ENCODE measurements around the gene LRRC3B.

LRRC3B gene

GRCh38 chr3:26631390-26631738 lies 8.8 kb downstream of the LRRC3B start:
- no peak for DNase-seq

GRCh38 chr3:26634601-26635000 lies 12.0 kb downstream of the LRRC3B start:
- no peak for DNase-seq

DNA sequence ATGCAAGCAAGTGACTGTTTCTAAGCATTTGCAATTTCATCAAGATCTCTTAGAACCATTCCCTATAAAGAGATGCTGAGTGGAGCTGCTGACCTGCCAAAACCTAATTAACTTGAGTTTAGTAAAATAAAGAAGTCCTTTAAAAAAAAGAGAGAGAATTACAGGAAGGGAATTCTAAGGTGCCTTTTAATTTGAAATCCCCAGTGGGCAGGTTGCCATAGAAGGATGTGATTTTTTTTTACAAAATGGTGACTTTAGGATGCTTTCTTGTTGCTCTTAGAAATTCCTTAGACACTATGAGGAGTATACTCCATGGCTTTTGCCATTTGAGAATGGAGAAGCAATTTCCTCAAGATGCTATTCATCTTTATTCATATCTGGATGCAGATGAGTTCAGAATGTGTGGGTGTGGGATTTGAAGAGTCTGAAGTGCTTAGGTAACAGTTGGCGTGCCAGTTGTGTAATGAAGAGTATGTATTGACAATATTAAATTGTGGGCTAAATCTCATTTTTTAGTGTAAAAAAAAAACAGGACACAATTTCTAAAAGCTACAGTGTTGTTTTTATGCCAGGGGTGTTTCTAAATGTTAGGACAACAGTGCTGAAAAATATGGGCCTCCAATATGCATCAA lies 13.6 kb downstream of the LRRC3B start:
- no peak for DNase-seq

DNA sequence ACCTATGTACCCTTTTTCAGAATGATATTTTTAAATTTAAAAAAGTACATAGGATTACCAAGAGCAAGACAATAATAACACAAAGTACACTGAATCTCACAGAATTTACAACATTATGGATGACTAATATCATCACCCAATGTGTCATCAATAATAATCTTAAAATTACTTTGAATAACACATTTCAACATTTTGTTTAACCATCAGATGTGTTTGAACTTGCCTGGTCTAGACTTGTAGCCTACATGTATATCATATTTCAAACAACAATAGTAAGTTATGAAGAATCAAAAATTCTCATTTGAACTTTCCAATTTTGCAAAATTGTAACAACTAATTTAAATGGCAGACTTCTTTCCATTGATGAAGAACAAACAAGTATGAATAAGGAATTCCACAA lies 15.1 kb downstream of the LRRC3B start:
- DNase-seq: no peak

- DNase-seq: no peak
Measured at GRCh38 chr3:26638113-26638512, 15.5 kb downstream of the LRRC3B start.

- DNase-seq: no peak
Measured at GRCh38 chr3:26639339-26639738, 16.8 kb downstream of the LRRC3B start.

DNA sequence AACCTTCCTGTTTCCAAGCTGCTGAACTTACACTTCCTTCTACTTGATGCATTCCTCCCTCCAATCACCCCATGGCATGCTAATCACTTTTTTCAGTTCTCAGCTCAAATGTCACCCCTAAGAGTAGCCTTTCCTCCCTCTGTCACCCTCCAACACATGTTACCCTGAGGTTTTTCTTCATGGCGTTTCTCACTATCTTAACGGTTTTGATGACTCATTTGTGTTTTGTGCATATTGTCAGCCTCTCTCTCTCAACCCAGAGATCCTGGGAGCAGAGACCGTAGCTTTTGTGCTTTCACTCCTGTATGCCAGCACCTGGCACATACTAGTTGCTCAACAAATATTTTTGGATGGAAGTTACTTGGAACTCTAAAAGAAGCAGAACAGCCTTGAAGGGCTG lies 24.5 kb downstream of the LRRC3B start:
- no peak for DNase-seq

DNA sequence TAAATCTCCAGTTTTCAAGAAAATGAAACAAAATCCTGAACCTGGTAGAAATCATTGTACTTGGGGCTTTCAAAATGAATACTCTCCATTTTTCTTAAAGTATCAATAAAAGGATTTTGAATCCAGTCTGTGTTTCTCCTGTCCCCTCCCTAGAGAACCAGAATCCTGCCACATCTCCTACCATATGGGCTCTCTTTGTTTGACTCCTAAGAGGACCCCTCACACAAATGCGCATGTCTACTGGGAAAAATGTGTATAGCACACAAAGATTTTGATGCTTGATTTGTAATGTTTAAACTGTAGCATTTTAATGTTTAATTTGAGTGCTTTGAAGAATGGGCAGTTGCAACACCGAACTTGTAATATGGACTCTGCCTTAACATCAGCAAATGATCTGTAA lies 25.9 kb downstream of the LRRC3B start:
- no peak for DNase-seq

DNA sequence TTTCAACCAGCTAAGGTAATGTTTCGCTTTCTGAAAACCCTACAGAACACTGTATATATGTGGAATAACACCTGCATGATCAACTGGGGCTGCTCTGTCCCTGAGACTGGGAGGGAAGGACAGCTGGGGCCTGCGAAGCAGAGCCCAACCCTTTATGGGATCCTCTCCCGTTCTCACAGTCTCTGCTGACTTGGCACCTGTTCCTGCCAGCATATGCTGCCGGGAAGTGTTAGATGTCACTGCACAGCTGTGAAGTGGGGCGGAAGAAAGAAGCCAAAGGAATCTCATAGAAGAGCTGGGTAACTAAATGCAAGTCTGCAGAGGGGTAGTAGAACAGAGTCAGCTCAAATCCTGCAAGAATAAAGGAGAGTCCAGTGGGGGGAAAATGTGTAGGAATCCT lies 29.6 kb downstream of the LRRC3B start:
- DNase-seq: no peak

DNA sequence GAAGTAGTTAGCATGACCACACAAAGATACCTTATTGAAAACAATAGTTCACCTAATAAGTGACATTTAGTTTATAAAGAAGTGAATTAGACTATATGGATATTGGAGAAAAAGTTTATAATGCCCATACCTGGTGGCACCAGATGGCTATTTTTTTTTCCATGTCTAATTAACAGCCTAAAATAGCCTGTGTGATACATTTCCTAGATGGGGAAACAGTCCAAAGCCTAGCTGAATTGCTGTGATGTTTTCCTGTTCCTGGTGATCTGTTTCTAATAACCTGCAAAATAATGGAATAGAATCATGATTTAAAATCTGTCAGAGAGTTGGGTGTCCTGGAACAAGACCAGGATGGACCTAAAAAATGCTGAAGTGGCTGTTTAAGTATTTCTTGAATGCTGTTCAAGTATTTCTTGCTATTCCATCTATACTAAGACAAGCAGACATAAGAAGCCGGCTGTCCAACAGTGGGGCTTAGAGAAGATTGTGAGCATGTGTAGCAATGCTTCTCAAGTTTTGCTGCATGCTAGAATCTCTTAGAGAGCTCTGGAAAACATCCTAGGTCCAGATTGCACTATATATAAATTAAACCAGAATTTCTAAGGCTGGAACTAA lies 31.3 kb downstream of the LRRC3B start:
- DNase-seq: no peak

DNA sequence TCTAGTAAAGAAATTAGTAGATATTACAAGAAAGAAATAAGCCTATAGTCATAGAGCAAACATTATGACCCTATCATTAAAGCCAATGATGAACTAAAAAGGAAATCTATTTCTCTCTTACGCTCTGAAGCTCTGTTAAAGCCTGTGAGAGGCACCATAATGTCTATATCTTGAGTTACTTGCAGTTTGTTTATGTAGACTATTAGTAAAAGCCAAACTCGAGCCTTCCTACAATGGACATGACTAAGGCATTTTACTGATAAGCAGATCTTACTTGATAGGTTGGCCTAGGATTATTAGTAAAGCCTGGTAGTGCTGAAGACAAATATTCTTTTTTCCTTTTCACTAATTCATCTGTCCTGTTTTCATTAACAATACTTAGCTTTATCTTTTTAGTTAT lies 32.7 kb downstream of the LRRC3B start:
- no peak for DNase-seq

GRCh38 chr3:26657348-26657976 lies 34.9 kb downstream of the LRRC3B start:
- no peak for DNase-seq

DNA sequence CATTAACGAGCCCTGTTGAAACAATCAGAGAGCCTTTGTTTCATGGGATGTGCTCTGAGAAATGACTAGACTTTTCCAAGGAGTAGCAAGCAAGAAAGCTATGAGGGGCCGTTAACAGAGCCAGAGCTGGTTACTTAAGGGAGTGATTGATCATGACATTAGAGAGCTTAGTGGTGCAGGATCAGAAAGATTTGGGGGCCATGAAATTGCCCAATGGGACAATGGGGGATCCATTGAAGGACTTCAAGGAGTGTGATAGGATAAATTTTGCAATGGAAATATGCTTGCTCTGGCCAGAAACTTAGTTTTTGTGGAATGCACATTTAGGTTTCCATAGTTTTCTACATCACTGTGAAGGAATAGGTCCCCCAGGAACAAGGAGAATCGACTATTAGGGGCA lies 45.6 kb downstream of the LRRC3B start:
- DNase-seq: no peak

DNA sequence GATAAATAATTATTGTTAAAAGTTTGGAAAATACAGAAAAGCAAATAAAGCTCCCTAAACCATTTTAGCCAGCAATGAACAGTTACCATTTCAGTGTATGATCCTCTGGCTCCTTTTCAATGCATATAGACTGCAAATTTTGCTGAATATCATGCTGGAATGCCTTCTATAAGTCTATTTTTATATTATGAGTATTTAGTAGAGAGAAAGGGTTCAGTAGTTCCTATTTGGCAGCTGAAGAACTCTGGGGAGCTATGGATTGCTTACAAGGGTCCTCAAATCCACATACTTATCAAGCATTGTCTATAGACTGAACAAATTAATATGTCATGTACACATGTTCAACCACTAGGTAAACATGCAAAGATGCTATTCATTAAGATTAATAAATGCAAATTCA lies 46.1 kb downstream of the LRRC3B start:
- DNase-seq: no peak

DNA sequence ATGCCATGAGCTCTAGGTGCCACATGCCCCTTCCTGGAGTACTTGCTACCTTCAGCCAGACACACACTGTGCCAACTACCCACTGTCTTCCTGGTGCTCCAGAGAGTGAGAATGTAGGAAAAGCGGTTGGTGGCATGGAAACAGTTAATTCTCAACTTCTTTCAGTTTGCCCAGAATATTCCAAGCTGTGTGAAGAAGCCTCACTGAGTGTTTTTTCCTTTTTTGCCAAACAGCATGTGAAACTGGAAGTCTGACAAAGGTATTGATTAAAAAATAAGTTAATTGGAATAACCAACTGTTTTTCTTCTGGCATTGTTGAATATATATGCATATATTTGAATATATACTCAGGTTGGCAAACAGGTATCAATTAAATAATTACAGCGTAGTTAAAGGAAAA lies 52.8 kb downstream of the LRRC3B start:
- DNase-seq: no peak

DNA sequence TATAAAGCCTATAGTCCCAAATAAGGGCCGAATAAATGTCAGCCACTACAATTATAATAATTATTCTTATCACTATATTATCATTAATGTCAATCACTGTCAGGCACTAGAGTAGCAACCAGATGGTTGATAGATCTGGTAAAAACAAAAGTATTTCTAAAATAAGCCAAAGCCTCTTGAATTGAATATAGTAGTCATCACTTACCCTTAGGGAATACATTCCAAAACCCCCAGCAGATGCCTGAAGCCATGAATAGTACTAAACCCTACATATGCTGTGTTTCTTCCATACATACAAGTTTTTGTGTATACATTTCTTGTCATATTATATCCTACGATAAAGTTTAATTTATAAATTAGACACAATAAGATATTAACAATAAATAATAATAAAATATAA lies 59.1 kb downstream of the LRRC3B start:
- no peak for DNase-seq

DNA sequence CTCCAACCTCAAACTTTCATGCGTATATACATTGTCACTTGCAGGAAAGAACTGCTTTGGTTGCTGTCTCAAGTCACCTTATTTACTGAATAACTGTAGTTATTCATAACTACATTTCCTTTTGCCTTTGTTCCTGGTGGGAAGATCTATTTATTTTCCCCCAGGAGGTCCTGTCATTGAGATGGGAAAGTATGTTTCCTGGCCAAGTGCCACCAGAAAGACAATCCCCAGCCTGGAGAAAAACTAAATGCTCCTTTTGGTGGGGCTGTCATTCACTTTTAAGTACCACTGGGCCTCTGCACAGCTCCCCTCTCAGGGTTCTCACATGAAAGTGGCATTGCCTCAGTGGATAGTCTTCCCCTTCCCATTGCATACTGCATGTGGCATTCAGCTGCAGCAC lies 59.8 kb downstream of the LRRC3B start:
- DNase-seq: no peak

GRCh38 chr3:26683902-26684301 lies 61.3 kb downstream of the LRRC3B start:
- DNase-seq: no peak

- DNase-seq: no peak
Measured at GRCh38 chr3:26687466-26687865, 64.9 kb downstream of the LRRC3B start.

- DNase-seq: no peak
Measured at GRCh38 chr3:26699553-26699952, 77.0 kb downstream of the LRRC3B start.

DNA sequence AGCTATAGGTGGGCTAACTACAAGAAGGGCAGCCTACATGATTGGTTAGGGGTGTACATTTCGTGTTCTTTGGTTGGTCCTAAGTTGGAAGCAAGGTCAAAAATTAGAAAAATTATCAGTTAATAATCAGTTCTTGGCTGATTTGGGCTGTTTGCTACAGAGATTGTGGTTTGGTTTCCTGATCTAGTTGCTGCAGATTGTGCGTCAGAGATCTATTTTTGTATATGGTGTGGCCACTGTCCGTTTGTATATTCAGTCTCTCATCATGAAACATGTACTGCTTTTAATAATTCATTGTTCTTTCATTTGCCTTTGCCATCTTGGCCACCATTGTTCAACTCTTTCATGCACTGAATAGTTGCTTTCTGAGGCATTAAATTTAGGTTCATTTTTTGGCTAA lies 80.9 kb downstream of the LRRC3B start:
- no peak for DNase-seq

DNA sequence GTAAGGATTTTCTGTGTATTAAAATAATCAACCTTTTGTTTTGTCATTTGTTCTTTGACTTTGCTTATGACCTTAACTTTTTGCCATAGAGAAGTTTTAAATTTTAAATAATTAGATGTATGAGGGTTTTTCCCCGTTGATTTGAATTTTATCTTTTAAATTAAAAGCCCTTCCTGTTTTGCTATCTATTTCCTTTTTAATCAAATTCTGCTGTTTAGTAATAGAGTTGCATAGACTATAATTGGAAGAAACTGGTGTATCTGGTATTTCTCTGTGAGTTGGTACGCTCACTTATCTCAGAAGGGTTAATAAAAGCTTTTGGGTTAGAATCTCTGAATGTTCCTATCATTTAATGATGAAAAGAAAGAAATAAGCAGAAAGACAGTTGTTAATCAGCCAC lies 82.2 kb downstream of the LRRC3B start:
- no peak for DNase-seq

- DNase-seq: no peak
Measured at GRCh38 chr3:26708501-26708900, 85.9 kb downstream of the LRRC3B start.

DNA sequence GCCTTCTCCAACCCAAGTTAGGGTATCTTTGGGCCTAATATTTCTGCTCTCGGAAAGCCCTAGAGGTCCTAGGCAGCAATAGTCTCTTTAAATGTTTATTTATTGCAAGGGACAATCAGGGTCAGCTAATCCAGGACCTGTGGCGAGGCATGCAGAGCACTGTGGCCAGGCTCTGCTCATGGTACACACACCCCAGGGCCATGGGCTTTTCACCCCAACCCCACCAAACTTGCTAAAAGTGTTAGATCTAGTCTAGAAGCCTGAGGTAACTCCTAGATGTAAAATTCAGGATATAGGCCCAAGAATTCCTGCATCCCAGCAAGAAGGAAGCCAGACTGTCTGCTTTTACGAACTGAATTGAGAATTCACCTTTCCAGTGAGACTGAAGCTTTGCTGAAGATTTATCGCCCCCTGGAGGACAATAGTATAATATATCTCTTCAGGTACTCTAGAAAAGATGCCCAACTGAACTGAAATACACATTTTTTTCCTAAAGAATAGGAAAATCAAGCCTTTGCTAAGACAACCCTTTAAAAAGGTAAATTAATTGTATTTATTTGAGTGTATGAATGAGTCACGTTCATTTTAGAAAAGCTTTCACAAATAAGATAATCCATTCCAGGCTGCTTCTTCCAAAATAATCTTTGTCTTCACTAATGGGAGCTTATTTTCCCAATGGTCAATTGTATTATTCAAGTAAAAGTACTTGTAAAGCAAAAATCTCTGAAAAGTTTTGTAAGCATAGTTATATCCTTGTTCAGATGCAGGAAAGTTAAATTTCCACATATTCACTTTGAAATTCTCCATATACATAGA lies 89.8 kb downstream of the LRRC3B start:
- DNase-seq: peak; percentile 6 to 61 (median 32)

Measured in suppressor macrophage (primary cell).